NCI-H460 (cell line): Measurements from ENCODE around the gene MUC3A. TPM values are rescaled to one million over a fixed set of nuclear protein-coding genes. Genes with fewer than 3 reads are reported as not detected.

Experiments used
- DNase-seq: peaks from one replicate; pipeline ENCODE4 v3.0.0-alpha.2; 2016; ENCODE audit warnings: low read depth; ENCODE audit errors: extremely low read depth
- total RNA-seq: library from RNA; depleted of rRNA; stranded (reverse); fragments of >200 nt; shearing (Covaris generic); gene quantifications from 2 replicates; pipeline ENCODE4 v1.2.3, GENCODE V29; 2014

The MUC3A gene
- total RNA-seq, 1 experiment from 2014 or later, result not detected

GRCh38 chr7:100943693-100944092 lies 5.6 kb upstream of the MUC3A start:
- no peak for DNase-seq

- DNase-seq, result no peak
Measured at GRCh38 chr7:100944138-100944537, 5.2 kb upstream of the MUC3A start.

DNA sequence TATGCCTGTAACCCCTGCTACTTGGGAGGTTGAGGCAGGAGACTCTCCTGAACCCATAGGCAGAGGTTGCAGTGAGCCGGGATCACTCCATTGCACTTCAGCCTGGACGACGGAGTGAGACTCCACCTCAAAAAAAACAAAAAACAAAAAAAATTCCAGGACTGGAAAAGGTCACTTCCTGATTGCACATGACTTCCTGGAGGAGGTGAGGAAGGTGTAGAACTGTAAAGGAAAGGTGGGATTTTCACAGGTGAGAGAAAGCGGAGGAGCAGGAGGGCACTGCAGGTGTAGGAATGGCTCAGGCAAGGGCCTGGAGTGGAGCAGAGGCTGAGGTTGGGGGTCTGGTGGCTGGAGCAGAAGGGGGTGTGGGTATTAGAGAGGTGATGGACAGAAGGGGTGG lies 3.2 kb upstream of the MUC3A start:
- no peak for DNase-seq

DNA sequence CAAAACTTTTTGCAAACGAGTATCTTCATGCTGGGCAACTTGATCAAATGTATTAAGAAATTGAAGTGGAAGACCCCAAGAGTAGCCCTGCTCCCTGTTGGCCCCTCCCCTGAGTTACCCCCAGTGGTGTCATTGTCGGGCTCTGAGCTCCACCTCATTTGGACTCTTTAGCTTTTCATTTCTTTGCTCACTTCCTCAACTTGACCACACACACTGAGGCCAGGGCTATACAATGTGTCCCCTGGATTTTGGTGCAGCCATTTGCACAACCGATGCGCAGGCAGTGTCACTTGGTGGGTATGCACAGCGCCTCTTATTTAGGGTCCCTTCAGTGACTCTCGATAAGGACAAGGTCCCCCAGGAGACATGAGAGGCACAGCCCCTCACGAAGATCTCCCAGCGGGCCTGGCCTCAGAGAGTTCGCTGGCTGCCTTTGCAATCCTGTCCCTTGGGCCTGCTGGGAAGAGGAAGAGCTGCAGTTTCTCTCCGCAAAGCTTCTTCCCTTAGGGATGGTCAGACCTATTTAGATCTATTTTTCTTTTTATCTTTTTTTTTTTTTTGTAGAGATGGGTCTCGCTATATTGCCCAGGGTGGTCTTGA lies 2.5 kb upstream of the MUC3A start:
- DNase-seq, result no peak

DNA sequence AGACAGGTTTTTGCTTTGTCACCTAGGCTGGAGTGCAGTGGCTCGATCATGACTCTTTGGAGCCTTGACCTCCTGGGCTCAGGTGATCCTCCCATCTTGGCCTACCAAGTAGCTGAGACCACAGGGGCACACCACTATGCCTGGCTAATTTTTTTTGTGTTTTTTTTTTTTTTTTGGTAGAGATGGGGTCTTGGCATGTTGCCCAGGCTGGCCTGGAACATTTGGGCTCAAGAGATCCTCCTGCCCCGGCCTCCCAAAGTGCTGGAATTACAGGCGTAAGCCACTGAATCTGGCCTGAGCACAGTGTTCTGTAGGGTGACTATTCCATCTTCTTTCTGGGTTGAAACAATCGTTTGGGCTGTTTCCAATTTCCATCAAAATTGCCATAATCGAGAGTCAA lies 1.5 kb upstream of the MUC3A start:
- DNase-seq, result no peak

DNA sequence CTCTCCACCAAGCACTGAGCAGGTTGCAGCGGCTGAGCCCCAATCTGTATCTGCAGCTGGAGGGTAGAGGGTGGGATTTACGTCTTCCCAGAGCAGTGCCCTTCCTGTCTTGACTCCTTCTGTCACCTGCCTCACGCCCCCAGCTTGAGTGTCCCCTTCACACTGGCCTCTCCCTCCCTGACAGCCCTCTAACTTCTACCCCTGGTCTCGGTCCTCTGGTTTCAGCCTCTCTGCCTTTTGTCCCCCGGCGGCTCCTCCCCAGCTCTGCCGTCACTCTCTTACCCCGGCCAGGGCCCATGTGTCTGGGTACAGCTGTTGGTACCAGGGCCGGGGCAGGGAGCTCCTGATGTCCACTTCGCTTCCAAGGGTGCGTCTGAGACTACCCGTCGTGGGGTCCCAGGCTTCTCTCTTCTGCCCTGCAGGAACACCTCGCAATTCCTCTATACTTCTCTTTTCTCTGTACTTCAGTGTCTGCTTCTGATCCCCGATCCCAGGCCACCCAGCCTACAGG lies 654 bp downstream of the MUC3A start:
- DNase-seq, result no peak

DNA sequence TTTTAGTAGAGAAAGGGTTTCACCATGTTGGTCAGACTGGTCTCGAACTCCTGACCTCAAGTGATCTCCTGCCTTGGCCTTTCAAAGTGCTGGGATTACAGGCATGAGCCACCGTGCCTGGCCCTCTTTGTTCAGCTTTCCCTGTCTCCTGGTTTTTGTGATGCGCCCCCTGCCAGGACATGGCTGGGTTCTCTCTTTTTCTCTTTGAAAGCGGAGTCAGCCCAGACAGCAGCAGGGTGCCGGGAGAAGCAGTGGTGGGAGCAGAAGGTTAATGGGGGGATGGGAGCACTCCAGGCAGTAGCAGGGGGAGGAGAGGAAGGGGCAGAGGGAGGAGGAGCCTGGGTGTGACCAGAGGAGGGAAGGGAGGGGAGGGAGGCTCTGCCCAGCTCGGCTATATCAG lies 1.8 kb downstream of the MUC3A start:
- DNase-seq, result no peak

DNA sequence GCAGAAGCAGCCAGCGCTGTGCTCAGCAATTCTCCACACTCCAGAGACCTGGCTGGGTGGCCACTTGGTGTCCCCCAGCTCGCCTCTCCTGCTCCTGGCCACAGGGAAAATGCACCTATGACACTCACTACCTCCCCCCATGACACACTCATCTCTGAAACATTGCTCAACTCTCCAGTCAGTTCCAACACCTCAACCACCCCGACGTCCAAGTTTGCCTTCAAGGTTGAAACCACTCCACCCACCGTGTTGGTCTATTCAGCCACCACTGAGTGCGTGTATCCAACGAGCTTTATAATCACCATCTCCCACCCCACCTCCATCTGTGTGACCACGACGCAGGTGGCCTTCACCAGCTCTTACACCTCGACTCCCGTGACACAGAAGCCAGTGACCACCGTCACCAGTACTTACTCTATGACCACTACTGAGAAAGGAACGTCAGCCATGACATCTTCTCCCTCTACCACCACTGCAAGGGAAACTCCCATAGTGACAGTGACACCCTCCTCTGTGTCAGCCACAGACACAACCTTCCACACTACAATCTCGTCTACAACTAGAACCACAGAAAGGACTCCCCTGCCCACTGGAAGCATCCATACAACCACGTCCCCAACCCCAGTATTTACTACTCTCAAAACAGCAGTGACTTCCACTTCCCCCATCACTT lies 2.7 kb downstream of the MUC3A start:
- no peak for DNase-seq

GRCh38 chr7:100952641-100953040 lies 3.3 kb downstream of the MUC3A start:
- DNase-seq, result no peak

DNA sequence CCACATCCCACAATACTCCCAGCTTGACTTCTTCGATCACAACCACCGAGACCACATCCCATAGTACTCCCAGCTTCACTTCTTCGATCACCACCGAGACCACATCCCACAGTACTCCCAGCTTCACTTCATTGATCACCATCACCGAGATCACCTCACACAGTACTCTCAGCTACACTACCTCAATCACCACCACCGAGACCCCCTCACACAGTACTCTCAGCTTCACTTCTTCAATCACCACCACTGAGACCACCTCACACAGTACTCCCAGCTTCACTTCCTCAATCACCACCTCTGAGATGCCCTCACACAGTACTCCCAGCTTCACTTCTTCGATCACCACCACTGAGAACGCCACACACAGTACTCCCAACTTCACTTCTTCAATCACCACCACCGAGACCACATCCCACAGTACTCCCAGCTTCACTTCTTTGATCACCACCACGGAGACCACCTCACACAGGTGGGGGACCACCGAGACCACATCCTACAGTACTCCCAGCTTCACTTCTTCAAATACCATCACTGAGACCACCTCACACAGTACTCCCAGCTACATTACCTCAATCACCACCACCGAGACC lies 8.6 kb downstream of the MUC3A start:
- DNase-seq, result no peak

DNA sequence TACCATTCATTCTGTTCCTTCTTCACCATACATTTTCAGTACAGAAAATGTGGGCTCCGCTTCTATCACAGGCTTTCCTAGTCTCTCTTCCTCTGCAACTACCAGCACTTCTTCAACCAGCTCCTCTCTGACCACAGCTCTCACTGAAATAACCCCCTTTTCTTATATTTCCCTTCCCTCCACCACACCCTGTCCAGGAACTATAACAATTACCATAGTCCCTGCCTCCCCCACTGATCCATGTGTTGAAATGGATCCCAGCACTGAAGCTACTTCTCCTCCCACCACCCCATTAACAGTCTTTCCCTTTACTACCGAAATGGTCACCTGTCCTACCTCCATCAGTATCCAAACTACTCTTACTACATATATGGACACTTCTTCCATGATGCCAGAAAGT lies 10.6 kb downstream of the MUC3A start:
- no peak for DNase-seq

DNA sequence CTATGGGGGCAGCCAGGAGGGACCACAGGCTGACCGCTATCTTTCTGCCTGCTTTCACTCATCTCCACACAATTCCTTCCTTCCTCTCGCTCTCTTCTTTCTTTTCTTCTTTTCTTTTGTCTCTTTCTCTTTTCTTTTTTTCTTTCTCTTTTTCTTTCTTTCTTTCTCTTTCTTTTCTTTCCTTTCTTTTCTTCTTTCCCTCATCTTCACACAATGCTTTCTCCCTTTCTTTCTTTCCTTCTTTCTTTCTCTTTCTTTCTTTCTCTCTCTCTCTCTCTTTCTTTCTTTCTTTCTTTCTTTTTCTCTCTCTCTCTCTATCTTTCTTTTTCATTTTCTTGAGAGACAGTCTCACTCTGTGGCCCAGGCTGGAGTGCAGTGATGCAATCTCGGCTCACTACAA lies 13.2 kb downstream of the MUC3A start:
- no peak for DNase-seq

GRCh38 chr7:100963386-100963785 lies 14.1 kb downstream of the MUC3A start:
- DNase-seq, result no peak

- no peak for DNase-seq
Measured at GRCh38 chr7:100963874-100964273, 14.5 kb downstream of the MUC3A start.

- DNase-seq, result no peak
Measured at GRCh38 chr7:100964630-100965029, 15.3 kb downstream of the MUC3A start.

DNA sequence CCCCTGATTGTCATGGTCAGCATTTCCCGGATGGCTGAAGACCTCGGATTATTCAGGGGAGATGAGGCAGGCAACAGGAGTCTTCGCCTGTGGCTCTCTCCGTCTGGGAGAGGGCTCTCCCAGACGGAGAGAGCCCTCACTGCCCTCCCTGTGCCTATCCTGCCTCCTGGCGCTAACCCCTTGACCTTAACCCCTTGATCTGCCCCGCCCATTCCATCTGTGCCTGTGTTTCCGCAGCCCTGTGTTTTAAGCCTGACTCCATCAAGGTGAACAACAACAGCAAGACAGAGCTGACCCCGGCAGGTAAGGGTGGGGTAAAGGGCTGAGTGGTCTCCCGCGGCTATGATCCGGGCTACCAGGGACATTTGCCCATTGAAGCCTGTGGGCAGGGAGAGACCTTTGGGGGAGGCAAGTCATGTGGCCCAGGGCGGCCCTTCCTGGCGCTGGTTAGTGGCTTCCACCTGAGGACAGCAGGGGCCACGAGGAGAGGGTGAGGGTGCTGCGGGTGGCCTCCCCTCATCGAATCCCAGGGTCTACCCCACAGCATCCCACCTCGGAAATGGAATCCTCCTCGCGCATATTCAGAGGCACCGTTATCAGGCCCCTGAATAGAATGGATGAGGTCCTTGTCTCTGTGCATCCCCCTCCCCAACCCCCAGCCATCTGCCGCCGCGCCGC lies 15.8 kb downstream of the MUC3A start:
- DNase-seq, result no peak

- peak; percentile 81 for DNase-seq
Measured at GRCh38 chr7:100965723-100966541, 16.6 kb downstream of the MUC3A start.

GRCh38 chr7:100966542-100967291 lies 17.4 kb downstream of the MUC3A start:
- no peak for DNase-seq

- no peak for DNase-seq
Measured at GRCh38 chr7:100967292-100967863, 18.0 kb downstream of the MUC3A start.

DNA sequence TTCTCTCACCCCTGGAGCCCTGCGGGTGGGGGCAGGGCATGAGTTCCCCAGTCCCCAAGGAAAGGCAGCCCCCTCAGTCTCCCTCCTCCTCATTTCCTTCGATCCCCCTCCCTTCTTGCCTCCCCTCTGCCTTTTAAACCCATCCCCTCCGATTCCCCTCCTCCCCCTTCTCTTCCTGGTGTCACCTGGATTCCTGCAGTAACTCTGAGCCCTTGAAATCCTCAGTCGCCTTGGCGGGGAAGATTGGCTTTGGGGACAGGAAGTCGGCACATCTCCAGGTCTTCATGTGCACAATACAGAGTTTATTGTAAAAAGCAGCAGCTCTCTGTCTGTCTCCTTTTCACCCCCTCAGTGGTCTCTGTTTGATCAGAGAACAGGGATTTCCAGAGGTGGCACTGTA lies 18.7 kb downstream of the MUC3A start:
- DNase-seq, result no peak
